HepG2 (cell line): Measurements from ENCODE around the gene CPXM1. TPM values are rescaled to one million over a fixed set of nuclear protein-coding genes. Genes with fewer than 3 reads are reported as not detected.

ENCODE experiments used
- ADNP ChIP-seq: sonication (generic); formaldehyde crosslinking; IDR thresholded peaks from 2 replicates; pipeline ENCODE4 v1.4.0; 2020; ENCODE audit warnings: missing genetic modification reagents
- ARHGAP35 ChIP-seq: sonication (generic); formaldehyde crosslinking; IDR thresholded peaks from 2 replicates; pipeline ENCODE4 v1.9.0; 2022; ENCODE audit warnings: mild to moderate bottlenecking, inconsistent platforms, moderate library complexity, missing genetic modification reagents, borderline replicate concordance
- CEBPB ChIP-seq: IDR thresholded peaks from 2 replicates; pipeline ENCODE4 v1.6.1; 2011; ENCODE audit warnings: low read depth, low read length, improper control_type of control experiment, borderline replicate concordance
- DPF2 ChIP-seq: sonication (generic); formaldehyde crosslinking; IDR thresholded peaks from 2 replicates; pipeline ENCODE4 v1.4.0; 2020; ENCODE audit warnings: mild to moderate bottlenecking, low read depth, missing genetic modification reagents, borderline replicate concordance
- EED ChIP-seq: sonication (generic); formaldehyde crosslinking; IDR thresholded peaks from 2 replicates; pipeline ENCODE4 v1.5.0; 2020; ENCODE audit warnings: mild to moderate bottlenecking, missing genetic modification reagents
- GZF1 ChIP-seq: sonication (generic); formaldehyde crosslinking; IDR thresholded peaks from 2 replicates; pipeline ENCODE4 v1.5.1; 2020; ENCODE audit warnings: mild to moderate bottlenecking, missing genetic modification reagents
- KMT2A ChIP-seq: sonication (generic); formaldehyde crosslinking; IDR thresholded peaks from 2 replicates; pipeline ENCODE4 v1.4.0; 2020; ENCODE audit warnings: missing genetic modification reagents
- MATR3 ChIP-seq: sonication (generic); formaldehyde crosslinking; IDR thresholded peaks from 2 replicates; pipeline ENCODE4 v1.4.0; 2020; ENCODE audit warnings: missing genetic modification reagents
- NRL ChIP-seq: sonication (generic); formaldehyde crosslinking; IDR thresholded peaks from 2 replicates; pipeline ENCODE4 v1.5.0; 2020; ENCODE audit warnings: missing genetic modification reagents, mild to moderate bottlenecking, moderate library complexity, borderline replicate concordance
- RBM22 ChIP-seq: fragments of 200-400 bp; formaldehyde crosslinking; optimal IDR thresholded peaks from 2 replicates; pipeline ENCODE3; 2017; ENCODE audit warnings: mild to moderate bottlenecking, low read length, moderate library complexity
- SKI ChIP-seq: fragments of 450-650 bp; IDR thresholded peaks from one replicate; pipeline ENCODE4 v1.6.1; 2018; ENCODE audit warnings: mild to moderate bottlenecking; ENCODE audit not compliant: partially characterized antibody
- SMARCE1 ChIP-seq: fragments of 450-650 bp; IDR thresholded peaks from 2 replicates; pipeline ENCODE4 v1.6.1; 2017; ENCODE audit warnings: borderline replicate concordance
- STAG1 ChIP-seq: sonication (generic); formaldehyde crosslinking; IDR thresholded peaks from 2 replicates; pipeline ENCODE4 v1.4.0; 2020; ENCODE audit warnings: missing genetic modification reagents
- ZBTB38 ChIP-seq: sonication (generic); formaldehyde crosslinking; IDR thresholded peaks from 2 replicates; pipeline ENCODE4 v1.5.1; 2020; ENCODE audit warnings: mild to moderate bottlenecking, missing genetic modification reagents
- ZMYM4 ChIP-seq: sonication (generic); formaldehyde crosslinking; IDR thresholded peaks from 2 replicates; pipeline ENCODE4 v1.8.1; 2023; ENCODE audit warnings: mild to moderate bottlenecking, missing genetic modification reagents
- ZNF83 ChIP-seq: sonication (generic); formaldehyde crosslinking; IDR thresholded peaks from 2 replicates; pipeline ENCODE4 v1.4.0; 2020; ENCODE audit warnings: missing genetic modification reagents, mild to moderate bottlenecking, borderline replicate concordance
- polyA plus RNA-seq, 8 experiments: library from polyadenylated mRNA; depleted of rRNA in 3 of 8; stranded (reverse) in 7 of 8; unstranded in 1 of 8; fragments of >200 nt; fragmentation: Illumina TruSeq in 4 of 8; extraction: Trizol in 4 of 8; gene quantifications; 2 replicates each; pipeline versions ENCODE4 v1.2.1 to v1.2.3, GENCODE V29; 2011 to 2016; ENCODE audit warnings: low read depth in 4 of 8, missing spikeins in 1 of 8, mixed read lengths in 1 of 8; ENCODE audit not compliant: insufficient read depth in 1 of 8
- total RNA-seq, 5 experiments: library from RNA; depleted of rRNA; stranded (reverse); fragments of >200 nt; fragmentation: Illumina TruSeq; extraction: Trizol; gene quantifications; 2 replicates each; pipeline ENCODE4 v1.2.3, GENCODE V29; 2016; ENCODE audit warnings: low read depth in 1 of 5
- TF ChIP-seq, protein P1 (sequence below): sonication (generic); formaldehyde crosslinking; IDR thresholded peaks from 2 replicates; pipeline ENCODE4 v1.5.0; 2020; ENCODE audit warnings: missing genetic modification reagents
- TF ChIP-seq, protein P2 (sequence below): sonication (generic); formaldehyde crosslinking; IDR thresholded peaks from 2 replicates; pipeline ENCODE4 v1.5.1; 2020; ENCODE audit warnings: mild to moderate bottlenecking, missing genetic modification reagents, borderline replicate concordance
- TF ChIP-seq, protein P3 (sequence below): sonication (generic); formaldehyde crosslinking; IDR thresholded peaks from 2 replicates; pipeline ENCODE4 v1.9.0; 2022; ENCODE audit warnings: low read depth, missing genetic modification reagents

Gene CPXM1
- total and polyA plus RNA-seq, 2 of the 13 experiments (the other 11 are each of a cell fraction or from before 2014, with no cell fraction given), result 0.07 TPM; not detected in 1

DNA sequence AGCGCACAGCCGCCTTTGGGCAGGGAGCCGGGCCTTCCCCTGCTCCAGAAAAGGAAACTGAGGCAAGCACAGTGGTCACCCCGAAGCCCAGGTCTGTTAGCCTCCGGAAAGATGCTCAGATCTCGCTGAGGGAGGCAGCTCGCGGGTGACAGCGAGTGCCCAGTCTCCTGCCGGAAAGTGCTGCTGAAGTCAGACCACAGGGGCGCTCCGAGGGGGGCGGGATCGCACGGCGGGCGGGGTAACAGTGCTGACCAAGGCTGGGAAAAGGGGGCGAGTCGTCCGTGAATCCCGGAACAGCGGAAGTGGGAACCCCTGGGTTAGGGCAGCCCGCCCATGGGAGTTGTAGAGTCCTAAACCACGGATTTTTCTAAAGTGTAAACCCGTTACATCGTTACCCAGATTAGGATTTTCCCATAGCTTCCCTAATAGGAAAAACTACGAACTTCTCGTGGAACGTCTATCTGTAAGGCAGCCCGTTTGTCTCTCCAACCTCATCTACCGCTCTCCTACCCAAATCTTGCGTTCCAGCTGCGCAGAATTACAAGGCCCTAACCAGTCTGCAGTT, 40.6 kb upstream of the CPXM1 start (continued):
- TF ChIP-seq, protein P1, sequence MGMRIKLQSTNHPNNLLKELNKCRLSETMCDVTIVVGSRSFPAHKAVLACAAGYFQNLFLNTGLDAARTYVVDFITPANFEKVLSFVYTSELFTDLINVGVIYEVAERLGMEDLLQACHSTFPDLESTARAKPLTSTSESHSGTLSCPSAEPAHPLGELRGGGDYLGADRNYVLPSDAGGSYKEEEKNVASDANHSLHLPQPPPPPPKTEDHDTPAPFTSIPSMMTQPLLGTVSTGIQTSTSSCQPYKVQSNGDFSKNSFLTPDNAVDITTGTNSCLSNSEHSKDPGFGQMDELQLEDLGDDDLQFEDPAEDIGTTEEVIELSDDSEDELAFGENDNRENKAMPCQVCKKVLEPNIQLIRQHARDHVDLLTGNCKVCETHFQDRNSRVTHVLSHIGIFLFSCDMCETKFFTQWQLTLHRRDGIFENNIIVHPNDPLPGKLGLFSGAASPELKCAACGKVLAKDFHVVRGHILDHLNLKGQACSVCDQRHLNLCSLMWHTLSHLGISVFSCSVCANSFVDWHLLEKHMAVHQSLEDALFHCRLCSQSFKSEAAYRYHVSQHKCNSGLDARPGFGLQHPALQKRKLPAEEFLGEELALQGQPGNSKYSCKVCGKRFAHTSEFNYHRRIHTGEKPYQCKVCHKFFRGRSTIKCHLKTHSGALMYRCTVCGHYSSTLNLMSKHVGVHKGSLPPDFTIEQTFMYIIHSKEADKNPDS (CRISPR knock-in tag), result no peak
- TF ChIP-seq STAG1 (CRISPR knock-in tag) (peak; percentile 6; the same call in 1 of the 2 replicates), KMT2A (CRISPR knock-in tag) (0 out of 2 replicates have a peak, but pooled peaks have one; percentile 15), ADNP (CRISPR knock-in tag) (no peak), DPF2 (CRISPR knock-in tag) (no peak), GZF1 (CRISPR knock-in tag) (no peak), SKI (no peak), ZNF83 (no peak), NRL (CRISPR knock-in tag) (no peak; the same call in 1 of the 2 replicates), ARHGAP35 (CRISPR knock-in tag) (no peak), MATR3 (CRISPR knock-in tag) (no peak), ZBTB38 (CRISPR knock-in tag) (no peak), SMARCE1 (no peak), ZMYM4 (no peak), CEBPB (no peak), EED (CRISPR knock-in tag) (no peak; the same call in 1 of the 2 replicates), RBM22 (no peak)
- TF ChIP-seq, protein P2, sequence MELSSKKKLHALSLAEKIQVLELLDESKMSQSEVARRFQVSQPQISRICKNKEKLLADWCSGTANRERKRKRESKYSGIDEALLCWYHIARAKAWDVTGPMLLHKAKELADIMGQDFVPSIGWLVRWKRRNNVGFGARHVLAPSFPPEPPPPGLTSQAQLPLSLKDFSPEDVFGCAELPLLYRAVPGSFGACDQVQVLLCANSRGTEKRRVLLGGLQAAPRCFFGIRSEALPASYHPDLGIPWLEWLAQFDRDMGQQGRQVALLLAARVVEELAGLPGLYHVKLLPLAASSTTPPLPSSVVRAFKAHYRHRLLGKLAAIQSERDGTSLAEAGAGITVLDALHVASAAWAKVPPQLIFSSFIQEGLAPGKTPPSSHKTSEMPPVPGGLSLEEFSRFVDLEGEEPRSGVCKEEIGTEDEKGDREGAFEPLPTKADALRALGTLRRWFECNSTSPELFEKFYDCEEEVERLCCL (CRISPR knock-in tag), result no peak
- TF ChIP-seq, protein P3, sequence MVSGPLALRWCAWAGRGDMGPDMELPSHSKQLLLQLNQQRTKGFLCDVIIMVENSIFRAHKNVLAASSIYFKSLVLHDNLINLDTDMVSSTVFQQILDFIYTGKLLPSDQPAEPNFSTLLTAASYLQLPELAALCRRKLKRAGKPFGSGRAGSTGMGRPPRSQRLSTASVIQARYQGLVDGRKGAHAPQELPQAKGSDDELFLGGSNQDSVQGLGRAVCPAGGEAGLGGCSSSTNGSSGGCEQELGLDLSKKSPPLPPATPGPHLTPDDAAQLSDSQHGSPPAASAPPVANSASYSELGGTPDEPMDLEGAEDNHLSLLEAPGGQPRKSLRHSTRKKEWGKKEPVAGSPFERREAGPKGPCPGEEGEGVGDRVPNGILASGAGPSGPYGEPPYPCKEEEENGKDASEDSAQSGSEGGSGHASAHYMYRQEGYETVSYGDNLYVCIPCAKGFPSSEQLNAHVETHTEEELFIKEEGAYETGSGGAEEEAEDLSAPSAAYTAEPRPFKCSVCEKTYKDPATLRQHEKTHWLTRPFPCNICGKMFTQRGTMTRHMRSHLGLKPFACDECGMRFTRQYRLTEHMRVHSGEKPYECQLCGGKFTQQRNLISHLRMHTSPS (CRISPR knock-in tag), result no peak; the same call in 1 of the 2 replicates
